GM03348 (cell line): Measurements from ENCODE around the gene ARHGEF7.
A peak's percentile ranks its signal among the peaks of the same experiment; 100 is the strongest.

Source experiments
- DNase-seq: peaks from one replicate; pipeline ENCODE4 v3.0.0; 2012; ENCODE audit warnings: low spot score

ARHGEF7 gene

GRCh38 chr13:111304041-111304544 lies 189.0 kb downstream of the ARHGEF7 start:
- DNase-seq: no peak

- DNase-seq: no peak
Measured at GRCh38 chr13:111304603-111305289, 189.6 kb downstream of the ARHGEF7 start.

- DNase-seq: no peak
Measured at GRCh38 chr13:111312944-111313590, 198.0 kb downstream of the ARHGEF7 start.

GRCh38 chr13:111313911-111314425 lies 198.9 kb downstream of the ARHGEF7 start:
- no peak for DNase-seq

- peak; percentile 34 for DNase-seq
Measured at GRCh38 chr13:111314852-111315251, 199.7 kb downstream of the ARHGEF7 start.

GRCh38 chr13:111315347-111315995 lies 200.4 kb downstream of the ARHGEF7 start:
- no peak for DNase-seq

GRCh38 chr13:111316161-111316730 lies 201.1 kb downstream of the ARHGEF7 start:
- no peak for DNase-seq

GRCh38 chr13:111317042-111317550 lies 202.0 kb downstream of the ARHGEF7 start:
- no peak for DNase-seq

- no peak for DNase-seq
Measured at GRCh38 chr13:111317571-111318345, 202.6 kb downstream of the ARHGEF7 start.

GRCh38 chr13:111318386-111318785 lies 203.3 kb downstream of the ARHGEF7 start:
- DNase-seq: no peak

- no peak for DNase-seq
Measured at GRCh38 chr13:111319521-111319920, 204.4 kb downstream of the ARHGEF7 start.

- DNase-seq: no peak
Measured at GRCh38 chr13:111319998-111320911, 205.1 kb downstream of the ARHGEF7 start, which contains the start of gene TEX29. TEX29 (plus strand) TSS chr13:111320642; CDS start chr13:111320891, 249 bp downstream.

- DNase-seq: no peak
Measured at GRCh38 chr13:111322001-111322915, 207.1 kb downstream of the ARHGEF7 start.

- DNase-seq: no peak
Measured at GRCh38 chr13:111322916-111323331, 207.8 kb downstream of the ARHGEF7 start.

GRCh38 chr13:111323549-111323948 lies 208.4 kb downstream of the ARHGEF7 start:
- DNase-seq: no peak

GRCh38 chr13:111323950-111324651 lies 209.0 kb downstream of the ARHGEF7 start:
- no peak for DNase-seq

- no peak for DNase-seq
Measured at GRCh38 chr13:111324736-111325135, 209.6 kb downstream of the ARHGEF7 start.

GRCh38 chr13:111325146-111325890 lies 210.2 kb downstream of the ARHGEF7 start:
- no peak for DNase-seq
